GM18507 (cell line): ENCODE results near the gene ACOT13.
"Not testable (repeated sequence)": the region's sequence is repeated elsewhere in the genome, so short reads cannot be mapped to it uniquely, and the experiment has no call there.

Source experiments
- DNase-seq: peaks from one replicate; pipeline ENCODE4 v3.0.0; 2011; ENCODE audit warnings: low read depth; ENCODE audit not compliant: insufficient read length; ENCODE audit errors: extremely low spot score
- FAIRE-seq: peaks from 2 replicates; lab custom pipeline; 2011; peaks lifted over from hg19 to GRCh38; lab: Jason Lieb, UNC

ACOT13 gene

GRCh38 chr6:24719125-24719971 is 52.5 kb downstream of the ACOT13 start, which contains the start of gene C6orf62:
C6orf62 (minus strand) TSS chr6:24719154; CDS start chr6:24718668, 486 bp downstream.
- FAIRE-seq (peak; percentile 26), DNase-seq (no peak)

- FAIRE-seq: peak; percentile 36
- no peak for DNase-seq
These were observed 53.3 kb downstream of the ACOT13 start for GRCh38 chr6:24720131-24720603.

GRCh38 chr6:24720604-24721460 is 54.0 kb downstream of the ACOT13 start:
- DNase-seq (peak; percentile 91), FAIRE-seq (peak; percentile 100)

GRCh38 chr6:24721461-24722215 is 54.8 kb downstream of the ACOT13 start:
- FAIRE-seq: no peak
- DNase-seq: no peak

- FAIRE-seq: no peak
These were observed 56.4 kb downstream of the ACOT13 start for GRCh38 chr6:24723270-24723669.

GRCh38 chr6:24730653-24731052 is 63.8 kb downstream of the ACOT13 start:
- FAIRE-seq, DNase-seq: not testable (repeated sequence)

More at GRCh38 chr6:24723270-24723669, 56.4 kb downstream of the ACOT13 start:
- no peak for DNase-seq

GRCh38 chr6:24731456-24732134 is 64.7 kb downstream of the ACOT13 start:
- not testable (repeated sequence) for FAIRE-seq, DNase-seq

GRCh38 chr6:24734166-24734565 is 67.3 kb downstream of the ACOT13 start:
- FAIRE-seq (no peak), DNase-seq (no peak)

GRCh38 chr6:24734710-24735109 is 67.8 kb downstream of the ACOT13 start:
- DNase-seq, FAIRE-seq: not testable (repeated sequence)

GRCh38 chr6:24738741-24739140 is 71.9 kb downstream of the ACOT13 start:
- FAIRE-seq (no peak), DNase-seq (no peak)

GRCh38 chr6:24740861-24741260 is 74.0 kb downstream of the ACOT13 start:
- FAIRE-seq: no peak
- DNase-seq: no peak

- FAIRE-seq (no peak), DNase-seq (no peak)
These were observed 75.4 kb downstream of the ACOT13 start for GRCh38 chr6:24742216-24742738.

- DNase-seq (no peak), FAIRE-seq (peak; percentile 81)
These were observed 76.5 kb downstream of the ACOT13 start for GRCh38 chr6:24743265-24743943.

GRCh38 chr6:24743944-24744335 is 77.1 kb downstream of the ACOT13 start:
- DNase-seq: no peak
- FAIRE-seq: peak; percentile 60

GRCh38 chr6:24744911-24745310 is 78.0 kb downstream of the ACOT13 start:
- FAIRE-seq: no peak
- no peak for DNase-seq

GRCh38 chr6:24749297-24749696 is 82.4 kb downstream of the ACOT13 start:
- FAIRE-seq (no peak), DNase-seq (no peak)

GRCh38 chr6:24750878-24751277 is 84.0 kb downstream of the ACOT13 start:
- DNase-seq, FAIRE-seq: not testable (repeated sequence)

GRCh38 chr6:24752503-24752902 is 85.6 kb downstream of the ACOT13 start:
- DNase-seq (no peak), FAIRE-seq (no peak)
